A549 (cell line): ENCODE measurements around the gene MCRIP1. TPM values are rescaled to one million over a fixed set of nuclear protein-coding genes. Genes with fewer than 3 reads are reported as not detected.
A peak's percentile ranks its signal among the peaks of the same experiment; 100 is the strongest.

Experiments
- ATAC-seq, 2 experiments: fragments of 200-7000 bp in 1 of 2; fragments of >200 bp in 1 of 2; cut with Nextera tagmentation in 1 of 2; cut with Tn5 transposase in 1 of 2; 3 replicates each; pipeline versions ENCODE4 v1.8.0 to v1.9.1; 2018 to 2020; ENCODE audit warnings: mild to moderate bottlenecking in 1 of 2, moderate library complexity in 1 of 2
- CTCF ChIA-PET: fragments of 300-600 bp; sonication (Branson Sonifier 250); formaldehyde crosslinking; extraction: SDS; loops from one replicate; lab custom pipeline; 2021; ENCODE audit warnings: antibody characterized with exemption, inconsistent platforms; lab: Yijun Ruan, JAX
- POLR2A ChIA-PET: fragments of 350-600 bp; formaldehyde crosslinking; extraction: SDS; loops from one replicate; lab custom pipeline; 2021; ENCODE audit warnings: antibody characterized with exemption, inconsistent platforms; lab: Yijun Ruan, JAX
- DNase-seq, 2 experiments: peaks; one replicate each; pipeline versions ENCODE4 v3.0.0 to v3.0.0-alpha.2; 2011 to 2016; ENCODE audit warnings: low read depth in 1 of 2, low spot score in 1 of 2
- FAIRE-seq: peaks from 2 replicates; lab custom pipeline; 2011; peaks lifted over from hg19 to GRCh38; lab: Jason Lieb, UNC
- H3K27ac ChIP-seq, 2 experiments: fragments of >200 bp; sonication (Bioruptor Twin); formaldehyde crosslinking; 3 replicates each; pipeline ENCODE4 v1.5.1; 2016 to 2017
- H3K4me1 ChIP-seq: fragments of >200 bp; sonication (Bioruptor Twin); formaldehyde crosslinking; 3 replicates; pipeline ENCODE4 v1.6.1; 2016
- H3K4me2 ChIP-seq: fragments of >200 bp; sonication (Bioruptor Twin); formaldehyde crosslinking; 3 replicates; pipeline ENCODE4 v1.6.1; 2016
- H3K4me3 ChIP-seq: fragments of >200 bp; sonication (Bioruptor Twin); formaldehyde crosslinking; 3 replicates; pipeline ENCODE4 v1.5.1; 2016
- H3K9me3 ChIP-seq: fragments of >200 bp; sonication (Bioruptor Twin); formaldehyde crosslinking; 3 replicates; pipeline ENCODE4 v1.6.1; 2016
- CEBPB ChIP-seq, 2 experiments: fragments of >200 bp in 1 of 2; sonication (Bioruptor Twin) in 1 of 2; formaldehyde crosslinking in 1 of 2; IDR thresholded peaks; 2 replicates each; pipeline ENCODE4 v1.6.1; 2012 to 2016
- FOXS1 ChIP-seq: fragments of 250-450 bp; sonication (Bioruptor Pico); IDR thresholded peaks from 2 replicates; pipeline ENCODE4 v1.5.0; 2020; ENCODE audit warnings: mild to moderate bottlenecking, moderate library complexity
- JUNB ChIP-seq: fragments of >200 bp; sonication (Bioruptor Twin); formaldehyde crosslinking; IDR thresholded peaks from 2 replicates; pipeline ENCODE4 v1.6.1; 2016
- MAFK ChIP-seq: fragments of 450-650 bp; IDR thresholded peaks from 2 replicates; pipeline ENCODE4 v1.6.1; 2014; ENCODE audit not compliant: partially characterized antibody
- PHF8 ChIP-seq: fragments of 200-600 bp; sonication (generic); IDR thresholded peaks from 2 replicates; pipeline ENCODE4 v1.6.1; 2016; ENCODE audit warnings: low read depth, mild to moderate bottlenecking, antibody characterized with exemption, moderate library complexity, borderline replicate concordance
- RAD21 ChIP-seq, 2 experiments: fragments of >200 bp in 1 of 2; sonication (Bioruptor Twin) in 1 of 2; formaldehyde crosslinking in 1 of 2; IDR thresholded peaks in 1 of 2; conservative IDR thresholded peaks in 1 of 2; 2 replicates in 1 of 2; 3 replicates in 1 of 2; pipeline ENCODE4 v1.6.1; 2012 to 2018; ENCODE audit warnings: inconsistent platforms in 1 of 2
- RCOR1 ChIP-seq: fragments of 150-350 bp; IDR thresholded peaks from 2 replicates; pipeline ENCODE4 v1.6.1; 2014; ENCODE audit warnings: antibody characterized with exemption, low read length, low read depth
- RFX5 ChIP-seq: fragments of 450-650 bp; IDR thresholded peaks from 2 replicates; pipeline ENCODE4 v1.7.1; 2014; ENCODE audit warnings: antibody characterized with exemption, mild to moderate bottlenecking, moderate library complexity
- ZNF302 ChIP-seq: fragments of 250-450 bp; sonication (Bioruptor Pico); IDR thresholded peaks from 2 replicates; pipeline ENCODE4 v1.9.0; 2021; ENCODE audit warnings: inconsistent platforms, mild to moderate bottlenecking, moderate library complexity
- ZSCAN20 ChIP-seq: fragments of 250-450 bp; sonication (Bioruptor Pico); IDR thresholded peaks from 2 replicates; pipeline ENCODE4 v1.8.0; 2022; ENCODE audit warnings: mild to moderate bottlenecking, moderate library complexity
- WGBS: methylation state at CpG from one replicate; pipeline ENCODE4 v1.1.6; 2017; ENCODE audit errors: missing lambda C conversion rate; 5-methylcytosine and 5-hydroxymethylcytosine counted together
- polyA plus RNA-seq, 4 experiments: library from polyadenylated mRNA; depleted of rRNA in 3 of 4; stranded (reverse); fragments of >200 nt; fragmentation: RNase III in 1 of 4; extraction: RNeasy Plus Mini Kit Qiagen cat#74134 plus additional on column Dnase treatment in 1 of 4; gene quantifications; 2 replicates in 3 of 4; 3 replicates in 1 of 4; pipeline ENCODE4 v1.2.3, GENCODE V29; 2011 to 2017
- TF ChIP-seq, protein P1 (sequence below): IDR thresholded peaks from 2 replicates; pipeline ENCODE4 v1.6.1; 2012
- TF ChIP-seq, protein P2 (sequence below): fragments of 150-350 bp; IDR thresholded peaks from 2 replicates; pipeline ENCODE4 v1.6.1; 2014; ENCODE audit warnings: low read depth, mild to moderate bottlenecking, low read length
- TF ChIP-seq, protein P3 (sequence below): fragments of >200 bp; sonication (Bioruptor Twin); formaldehyde crosslinking; IDR thresholded peaks from 3 replicates; pipeline ENCODE4 v1.5.1; 2016
- TF ChIP-seq, protein P4 (sequence below): fragments of >200 bp; sonication (Bioruptor Twin); formaldehyde crosslinking; IDR thresholded peaks from 2 replicates; pipeline ENCODE4 v1.6.1; 2016
- TF ChIP-seq, protein P5 (sequence below): fragments of >200 bp; sonication (Bioruptor Twin); formaldehyde crosslinking; IDR thresholded peaks from 3 replicates; pipeline ENCODE4 v1.6.1; 2016

Gene MCRIP1
- polyA plus RNA-seq, 2 of the 4 experiments (the other 2 are of a cell fraction), result 32.0 to 51.0 TPM

DNA sequence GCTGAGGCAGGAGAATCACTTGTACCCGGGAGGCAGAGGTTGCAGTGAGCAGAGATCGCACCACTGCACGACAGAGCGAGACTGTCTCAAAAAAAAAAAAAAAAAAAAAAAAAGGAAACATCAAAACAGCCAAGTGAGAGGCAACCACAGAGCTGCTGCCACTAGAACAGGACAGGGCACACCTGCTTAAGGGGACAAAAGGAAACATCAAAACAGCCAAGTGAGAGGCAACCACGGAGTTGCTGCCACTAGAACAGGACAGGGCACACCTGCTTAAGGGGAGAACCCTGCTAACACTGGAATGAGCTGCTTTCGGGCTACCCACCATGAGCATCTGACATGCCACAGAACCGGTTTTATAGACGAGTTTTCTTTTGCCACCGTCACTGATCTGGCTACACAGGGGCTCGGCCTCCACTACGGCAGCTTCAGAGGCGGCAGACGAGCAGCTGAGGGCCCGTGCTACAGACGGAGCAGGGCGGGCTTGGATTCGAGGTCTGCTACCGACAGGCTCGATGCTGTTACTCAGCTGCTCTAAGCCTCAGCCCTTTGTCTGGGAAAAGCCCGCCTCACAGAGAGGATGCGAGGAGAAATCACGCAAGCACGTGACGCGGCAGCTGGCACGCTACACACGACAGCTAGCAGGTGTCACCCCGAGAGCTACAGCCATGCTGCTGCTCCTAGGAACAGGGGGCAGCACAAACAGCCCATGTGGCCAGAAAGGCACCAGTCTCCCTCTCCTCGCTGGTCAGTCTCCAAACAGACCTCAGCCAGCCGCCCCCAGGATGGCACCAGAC is 25.3 kb upstream of the MCRIP1 start:
- DNase-seq, result no peak
- ATAC-seq, result no peak
- Histone ChIP-seq H3K9me3 (no peaks in the 10 kb centered on the region), H3K4me3 (peak overlapping the region; percentile 88; the same call in 2 of the 3 replicates), H3K4me1 (peaks cover 27% of the 10 kb centered on the region), H3K27ac (peak overlapping the region in 1 of 2 experiments; percentile 94; a peak in 3 of 6 replicates), H3K4me2 (peak overlapping the region; percentile 87)
- no peak for TF ChIP-seq PHF8
- TF ChIP-seq, protein P1, sequence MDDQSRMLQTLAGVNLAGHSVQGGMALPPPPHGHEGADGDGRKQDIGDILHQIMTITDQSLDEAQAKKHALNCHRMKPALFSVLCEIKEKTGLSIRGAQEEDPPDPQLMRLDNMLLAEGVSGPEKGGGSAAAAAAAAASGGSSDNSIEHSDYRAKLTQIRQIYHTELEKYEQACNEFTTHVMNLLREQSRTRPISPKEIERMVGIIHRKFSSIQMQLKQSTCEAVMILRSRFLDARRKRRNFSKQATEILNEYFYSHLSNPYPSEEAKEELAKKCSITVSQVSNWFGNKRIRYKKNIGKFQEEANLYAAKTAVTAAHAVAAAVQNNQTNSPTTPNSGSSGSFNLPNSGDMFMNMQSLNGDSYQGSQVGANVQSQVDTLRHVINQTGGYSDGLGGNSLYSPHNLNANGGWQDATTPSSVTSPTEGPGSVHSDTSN, result no peak
- TF ChIP-seq ZNF302 (CRISPR knock-in tag), result no peak
- no peak for TF ChIP-seq FOXS1 (CRISPR knock-in tag)
- TF ChIP-seq, protein P2, sequence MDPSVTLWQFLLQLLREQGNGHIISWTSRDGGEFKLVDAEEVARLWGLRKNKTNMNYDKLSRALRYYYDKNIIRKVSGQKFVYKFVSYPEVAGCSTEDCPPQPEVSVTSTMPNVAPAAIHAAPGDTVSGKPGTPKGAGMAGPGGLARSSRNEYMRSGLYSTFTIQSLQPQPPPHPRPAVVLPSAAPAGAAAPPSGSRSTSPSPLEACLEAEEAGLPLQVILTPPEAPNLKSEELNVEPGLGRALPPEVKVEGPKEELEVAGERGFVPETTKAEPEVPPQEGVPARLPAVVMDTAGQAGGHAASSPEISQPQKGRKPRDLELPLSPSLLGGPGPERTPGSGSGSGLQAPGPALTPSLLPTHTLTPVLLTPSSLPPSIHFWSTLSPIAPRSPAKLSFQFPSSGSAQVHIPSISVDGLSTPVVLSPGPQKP, result no peak
- no peak for TF ChIP-seq RCOR1
- no peak for TF ChIP-seq RAD21 (conservative IDR thresholded peaks at IDR 0.05 in 1 of 2, IDR thresholded peaks at IDR 0.05 in 1 of 2)
- TF ChIP-seq ZSCAN20 (CRISPR knock-in tag), result no peak
- no peak for TF ChIP-seq CEBPB (IDR thresholded peaks at IDR 0.05)
- TF ChIP-seq, protein P3, sequence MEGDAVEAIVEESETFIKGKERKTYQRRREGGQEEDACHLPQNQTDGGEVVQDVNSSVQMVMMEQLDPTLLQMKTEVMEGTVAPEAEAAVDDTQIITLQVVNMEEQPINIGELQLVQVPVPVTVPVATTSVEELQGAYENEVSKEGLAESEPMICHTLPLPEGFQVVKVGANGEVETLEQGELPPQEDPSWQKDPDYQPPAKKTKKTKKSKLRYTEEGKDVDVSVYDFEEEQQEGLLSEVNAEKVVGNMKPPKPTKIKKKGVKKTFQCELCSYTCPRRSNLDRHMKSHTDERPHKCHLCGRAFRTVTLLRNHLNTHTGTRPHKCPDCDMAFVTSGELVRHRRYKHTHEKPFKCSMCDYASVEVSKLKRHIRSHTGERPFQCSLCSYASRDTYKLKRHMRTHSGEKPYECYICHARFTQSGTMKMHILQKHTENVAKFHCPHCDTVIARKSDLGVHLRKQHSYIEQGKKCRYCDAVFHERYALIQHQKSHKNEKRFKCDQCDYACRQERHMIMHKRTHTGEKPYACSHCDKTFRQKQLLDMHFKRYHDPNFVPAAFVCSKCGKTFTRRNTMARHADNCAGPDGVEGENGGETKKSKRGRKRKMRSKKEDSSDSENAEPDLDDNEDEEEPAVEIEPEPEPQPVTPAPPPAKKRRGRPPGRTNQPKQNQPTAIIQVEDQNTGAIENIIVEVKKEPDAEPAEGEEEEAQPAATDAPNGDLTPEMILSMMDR, result no peak
- TF ChIP-seq MAFK, result no peak
- WGBS, result 88% methylated on average over 27 of the region's 30 CpGs
- CTCF ChIA-PET, result interaction anchor here (0.7 to 2.6 kb wide), 6 partner anchors 11 to 155 kb away, joined by 3 to 15 read pairs (median 4); partner anchors contain the start of gene MRPL12
- POLR2A ChIA-PET, result no interaction called here
- FAIRE-seq, result no peak

DNA sequence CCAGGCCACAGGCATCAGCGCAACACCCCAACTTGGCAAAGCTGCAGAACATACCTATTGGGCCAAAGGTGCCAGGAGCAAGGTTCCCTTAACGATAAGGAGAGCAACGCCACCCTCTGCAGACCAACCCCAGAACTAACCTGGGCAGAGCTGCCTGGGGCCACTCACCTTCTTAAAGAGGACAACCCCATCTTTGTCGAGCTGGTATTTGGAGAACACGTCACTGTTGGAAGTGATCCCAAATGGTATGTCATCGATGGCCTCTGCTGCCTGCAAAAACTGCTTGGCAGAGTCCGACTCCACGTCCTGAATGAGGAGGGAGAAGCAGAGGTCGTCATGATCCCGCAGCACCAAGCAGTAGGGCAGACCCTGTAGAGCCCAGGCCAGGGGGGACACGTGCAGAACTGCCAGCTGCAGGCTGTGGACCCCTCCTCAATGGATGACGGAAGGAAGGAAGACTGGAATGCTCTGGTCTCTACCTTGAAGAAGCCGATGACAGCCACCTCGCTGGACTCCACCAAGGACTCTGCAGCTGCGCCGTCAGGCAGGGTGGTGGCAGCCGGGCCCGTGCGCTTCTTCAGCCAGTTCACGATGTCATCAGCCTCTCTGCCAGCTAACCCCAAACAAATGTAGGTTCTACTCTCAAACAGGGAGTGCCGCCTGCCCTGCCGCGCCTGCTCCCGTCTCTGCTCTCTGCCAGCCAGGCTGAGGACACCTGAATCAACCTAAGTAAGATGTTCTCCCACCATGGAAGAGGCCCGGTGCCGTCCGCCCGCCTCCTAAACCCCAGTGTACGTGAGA is 22.1 kb upstream of the MCRIP1 start:
- peak; percentile 32 to 50; a peak in 4 of 6 replicates for ATAC-seq
- Histone ChIP-seq H3K4me1 (peaks cover 12% of the 10 kb centered on the region; the same call in 2 of the 3 replicates), H3K4me2 (no peak overlapping the region), H3K4me3 (no peak overlapping the region), H3K27ac (no peak overlapping the region), H3K9me3 (no peaks in the 10 kb centered on the region)
- TF ChIP-seq RFX5 (no peak), RAD21 (conservative IDR thresholded peaks at IDR 0.05 in 1 of 2, IDR thresholded peaks at IDR 0.05 in 1 of 2) (peak in 1 of 2 experiments; percentile 47; a peak in 3 of 5 replicates)
- DNase-seq, result no peak
- ChIA-PET CTCF (interaction anchor here (0.6 to 12.1 kb wide), 12 partner anchors 8 to 170 kb away, joined by 3 to 96 read pairs (median 4); no protein-coding TSS in a partner anchor), POLR2A (interaction anchor here (0.5 to 1.4 kb wide), 7 partner anchors 10 to 556 kb away, joined by 3 to 7 read pairs (median 3); partner anchors contain the start of genes MCRIP1 and SLC25A10)
- 89% methylated on average over 29 of the region's 29 CpGs for WGBS
- FAIRE-seq, result no peak

DNA sequence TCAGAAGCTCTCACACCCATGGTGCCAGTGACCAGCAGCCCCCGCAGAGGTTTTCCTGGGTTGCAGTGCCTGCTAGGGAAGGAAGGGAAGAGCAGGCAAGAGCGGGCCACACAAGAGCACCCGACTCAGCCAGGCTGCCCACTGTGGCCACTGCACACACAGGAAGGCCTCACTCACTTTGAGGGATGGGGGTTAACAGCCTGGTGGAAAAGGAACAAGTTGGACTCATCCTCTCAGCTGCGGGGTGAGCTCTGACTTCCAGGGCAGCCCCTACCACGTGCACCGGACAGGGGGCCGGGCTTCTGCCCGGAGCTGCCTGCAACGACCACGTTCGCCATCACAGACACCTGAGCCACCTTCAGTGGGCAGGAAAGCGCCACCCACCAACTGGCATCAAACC is 19.1 kb upstream of the MCRIP1 start:
- FAIRE-seq (no peak), ATAC-seq (0 out of 6 replicates have a peak, but pooled peaks of 1 of the 2 experiments have one; percentile 28), DNase-seq (no peak)
- CTCF ChIA-PET, result interaction anchor here (0.7 to 12.1 kb wide), 7 partner anchors 8 to 178 kb away, joined by 3 to 96 read pairs (median 3); no protein-coding TSS in a partner anchor
- Histone ChIP-seq H3K9me3 (no peaks in the 10 kb centered on the region), H3K27ac (no peak overlapping the region), H3K4me3 (no peak overlapping the region), H3K4me2 (no peak overlapping the region), H3K4me1 (no peaks in the 10 kb centered on the region)
- POLR2A ChIA-PET, result interaction anchor here (1.0 to 1.5 kb wide), 2 partner anchors 9 to 19 kb away, joined by 4 to 7 read pairs; partner anchors contain the start of genes MCRIP1 and P4HB
- WGBS, result 90% methylated on average over 12 of the region's 12 CpGs
- TF ChIP-seq, protein P2, result no peak
- TF ChIP-seq CEBPB (IDR thresholded peaks at IDR 0.05) (no peak), JUNB (no peak), RAD21 (conservative IDR thresholded peaks at IDR 0.05 in 1 of 2, IDR thresholded peaks at IDR 0.05 in 1 of 2) (no peak)
- TF ChIP-seq, protein P3, result no peak
- TF ChIP-seq, protein P4, sequence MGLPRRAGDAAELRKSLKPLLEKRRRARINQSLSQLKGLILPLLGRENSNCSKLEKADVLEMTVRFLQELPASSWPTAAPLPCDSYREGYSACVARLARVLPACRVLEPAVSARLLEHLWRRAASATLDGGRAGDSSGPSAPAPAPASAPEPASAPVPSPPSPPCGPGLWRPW, result no peak
- TF ChIP-seq, protein P5, sequence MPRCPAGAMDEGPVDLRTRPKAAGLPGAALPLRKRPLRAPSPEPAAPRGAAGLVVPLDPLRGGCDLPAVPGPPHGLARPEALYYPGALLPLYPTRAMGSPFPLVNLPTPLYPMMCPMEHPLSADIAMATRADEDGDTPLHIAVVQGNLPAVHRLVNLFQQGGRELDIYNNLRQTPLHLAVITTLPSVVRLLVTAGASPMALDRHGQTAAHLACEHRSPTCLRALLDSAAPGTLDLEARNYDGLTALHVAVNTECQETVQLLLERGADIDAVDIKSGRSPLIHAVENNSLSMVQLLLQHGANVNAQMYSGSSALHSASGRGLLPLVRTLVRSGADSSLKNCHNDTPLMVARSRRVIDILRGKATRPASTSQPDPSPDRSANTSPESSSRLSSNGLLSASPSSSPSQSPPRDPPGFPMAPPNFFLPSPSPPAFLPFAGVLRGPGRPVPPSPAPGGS, result no peak
